Measurements from ENCODE around the gene MAPRE2.

The MAPRE2 gene

GRCh38 chr18:35055105-35055504 is 13.9 kb downstream of the MAPRE2 start:
- Histone ChIP-seq H4K8ac (ENCODE audit: low read depth, low read length) (no peak overlapping the region), H3K9me3 (ENCODE audit: insufficient read depth, low read depth, low read length) (no peaks in the 10 kb centered on the region), H2BK5ac (ENCODE audit: low read depth, low read length, poor library complexity) (no peak overlapping the region), H2AK5ac (ENCODE audit: low read length) (no peak overlapping the region), H2BK120ac (ENCODE audit: insufficient read depth, low read length, poor library complexity) (no peak overlapping the region), H3K79me1 (ENCODE audit: low read length) (no peaks in the 10 kb centered on the region), H4K91ac (ENCODE audit: low read depth, low read length) (no peak overlapping the region), H4K12ac (ENCODE audit: low read depth, low read length) (no peak overlapping the region), H3K4me3 (ENCODE audit: low read depth, low read length) (no peak overlapping the region), H3K4me2 (ENCODE audit: low read length) (no peak overlapping the region), H2AFZ (ENCODE audit: insufficient read depth, low read length, poor library complexity) (no peak overlapping the region), H3K23ac (ENCODE audit: low read length) (no peak overlapping the region), H2BK12ac (ENCODE audit: low read length) (no peak overlapping the region), H3K4ac (ENCODE audit: low read depth, low read length) (no peak overlapping the region), H3K27ac (ENCODE audit: low read depth, low read length) (no peak overlapping the region), H3K27me3 (ENCODE audit: insufficient read depth, low read length) (no peaks in the 10 kb centered on the region), H3K9ac (ENCODE audit: low read length) (no peak overlapping the region), H3K18ac (ENCODE audit: low read length) (no peak overlapping the region), H3K36me3 (ENCODE audit: control insufficient read depth in 1 of 2, insufficient read depth in 2 of 2, low read length in 2 of 2) (no peaks in the 10 kb centered on the region), H3K79me2 (ENCODE audit: control insufficient read depth, insufficient read depth, low read length, poor library complexity) (no peaks in the 10 kb centered on the region), H3K4me1 (ENCODE audit: control insufficient read depth in 1 of 2, insufficient read depth in 2 of 2, low read length in 2 of 2) (peaks cover 3 to 6% of the 10 kb centered on the region in 2 experiments), H3K14ac (ENCODE audit: low read length) (no peak overlapping the region)
- no CpG with 5 or more reads among the region's 7 CpGs for WGBS (ENCODE audit: extremely low coverage, insufficient coverage, insufficient read length)
- no peak for DNase-seq

GRCh38 chr18:35055726-35056125 is 14.5 kb downstream of the MAPRE2 start:
- Histone ChIP-seq H3K9me3 (ENCODE audit: insufficient read depth, low read depth, low read length) (no peaks in the 10 kb centered on the region), H3K23ac (ENCODE audit: low read length) (no peak overlapping the region), H3K14ac (ENCODE audit: low read length) (no peak overlapping the region), H3K4ac (ENCODE audit: low read depth, low read length) (no peak overlapping the region), H2BK12ac (ENCODE audit: low read length) (no peak overlapping the region), H4K91ac (ENCODE audit: low read depth, low read length) (no peak overlapping the region), H3K79me2 (ENCODE audit: control insufficient read depth, insufficient read depth, low read length, poor library complexity) (no peaks in the 10 kb centered on the region), H3K4me3 (ENCODE audit: low read depth, low read length) (no peak overlapping the region), H2AK5ac (ENCODE audit: low read length) (no peak overlapping the region), H3K9ac (ENCODE audit: low read length) (no peak overlapping the region), H2BK5ac (ENCODE audit: low read depth, low read length, poor library complexity) (no peak overlapping the region), H4K12ac (ENCODE audit: low read depth, low read length) (no peak overlapping the region), H3K27ac (ENCODE audit: low read depth, low read length) (no peak overlapping the region), H2AFZ (ENCODE audit: insufficient read depth, low read length, poor library complexity) (no peak overlapping the region), H3K27me3 (ENCODE audit: insufficient read depth, low read length) (no peaks in the 10 kb centered on the region), H4K8ac (ENCODE audit: low read depth, low read length) (no peak overlapping the region), H2BK120ac (ENCODE audit: insufficient read depth, low read length, poor library complexity) (no peak overlapping the region), H3K4me1 (ENCODE audit: control insufficient read depth in 1 of 2, insufficient read depth in 2 of 2, low read length in 2 of 2) (peaks cover 3 to 4% of the 10 kb centered on the region in 2 experiments), H3K18ac (ENCODE audit: low read length) (no peak overlapping the region), H3K36me3 (ENCODE audit: control insufficient read depth in 1 of 2, insufficient read depth in 2 of 2, low read length in 2 of 2) (no peaks in the 10 kb centered on the region), H3K79me1 (ENCODE audit: low read length) (no peaks in the 10 kb centered on the region), H3K4me2 (ENCODE audit: low read length) (no peak overlapping the region)
- no CpG with 5 or more reads among the region's 2 CpGs for WGBS (ENCODE audit: extremely low coverage, insufficient coverage, insufficient read length)
- DNase-seq, result no peak

DNA sequence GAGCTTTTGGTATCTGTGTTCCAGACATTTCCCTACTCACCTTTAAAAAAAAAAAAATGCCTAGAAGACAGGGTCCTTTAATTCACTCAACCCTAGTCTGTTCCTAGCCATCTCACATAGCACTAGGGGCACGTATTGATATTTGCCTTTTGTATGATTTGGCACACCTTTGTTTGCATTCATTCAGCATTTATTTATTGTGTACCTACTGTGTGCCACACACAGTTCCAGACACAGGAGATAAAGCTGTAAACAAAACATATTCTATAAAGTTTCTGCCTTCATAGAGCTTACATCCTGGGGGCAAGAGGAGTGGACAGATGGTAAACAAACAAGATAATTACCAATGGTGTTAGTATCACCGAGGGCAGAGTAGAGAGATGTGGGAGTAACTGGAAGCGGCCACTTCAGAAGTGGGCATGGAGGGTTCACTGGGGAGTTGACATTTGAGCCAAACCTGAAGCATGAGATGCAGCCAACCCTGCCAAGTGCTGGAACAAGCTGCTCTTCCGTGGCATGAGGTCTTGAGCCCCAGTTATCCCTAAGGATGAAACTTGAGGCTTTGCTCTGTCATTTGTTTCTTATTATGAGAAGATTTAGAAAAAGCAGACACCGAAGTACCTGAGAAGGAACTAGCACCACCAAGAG is 18.2 kb downstream of the MAPRE2 start:
- Histone ChIP-seq H3K79me2 (ENCODE audit: control insufficient read depth, insufficient read depth, low read length, poor library complexity) (no peaks in the 10 kb centered on the region), H3K23ac (ENCODE audit: low read length) (no peak overlapping the region), H3K27ac (ENCODE audit: low read depth, low read length) (no peak overlapping the region), H3K27me3 (ENCODE audit: insufficient read depth, low read length) (no peaks in the 10 kb centered on the region), H3K4me1 (ENCODE audit: control insufficient read depth in 1 of 2, insufficient read depth in 2 of 2, low read length in 2 of 2) (no peaks in the 10 kb centered on the region), H4K8ac (ENCODE audit: low read depth, low read length) (no peak overlapping the region), H3K14ac (ENCODE audit: low read length) (no peak overlapping the region), H3K9me3 (ENCODE audit: insufficient read depth, low read depth, low read length) (no peaks in the 10 kb centered on the region), H2BK120ac (ENCODE audit: insufficient read depth, low read length, poor library complexity) (no peak overlapping the region), H4K12ac (ENCODE audit: low read depth, low read length) (no peak overlapping the region), H4K91ac (ENCODE audit: low read depth, low read length) (no peak overlapping the region), H3K79me1 (ENCODE audit: low read length) (no peaks in the 10 kb centered on the region), H3K36me3 (ENCODE audit: control insufficient read depth in 1 of 2, insufficient read depth in 2 of 2, low read length in 2 of 2) (no peaks in the 10 kb centered on the region), H2AFZ (ENCODE audit: insufficient read depth, low read length, poor library complexity) (no peak overlapping the region), H3K4me3 (ENCODE audit: low read depth, low read length) (no peak overlapping the region), H3K9ac (ENCODE audit: low read length) (no peak overlapping the region), H2AK5ac (ENCODE audit: low read length) (no peak overlapping the region), H2BK5ac (ENCODE audit: low read depth, low read length, poor library complexity) (no peak overlapping the region), H3K4ac (ENCODE audit: low read depth, low read length) (no peak overlapping the region), H2BK12ac (ENCODE audit: low read length) (no peak overlapping the region), H3K18ac (ENCODE audit: low read length) (no peak overlapping the region), H3K4me2 (ENCODE audit: low read length) (no peak overlapping the region)
- WGBS (ENCODE audit: extremely low coverage, insufficient coverage, insufficient read length), result no CpG with 5 or more reads among the region's 5 CpGs
- no peak for DNase-seq

- H2BK5ac ChIP-seq (ENCODE audit: low read depth, low read length, poor library complexity), result no peak overlapping the region
- H3K23ac ChIP-seq (ENCODE audit: low read length), result no peak overlapping the region
- no peaks in the 10 kb centered on the region for H3K27me3 ChIP-seq (ENCODE audit: insufficient read depth, low read length)
- H3K79me2 ChIP-seq (ENCODE audit: control insufficient read depth, insufficient read depth, low read length, poor library complexity), result no peaks in the 10 kb centered on the region
- no peak overlapping the region for H4K91ac ChIP-seq (ENCODE audit: low read depth, low read length)
- no peak overlapping the region for H2AK5ac ChIP-seq (ENCODE audit: low read length)
- H3K4me3 ChIP-seq (ENCODE audit: low read depth, low read length), result no peak overlapping the region
- H3K79me1 ChIP-seq (ENCODE audit: low read length), result no peaks in the 10 kb centered on the region
- H3K4me1 ChIP-seq (ENCODE audit: control insufficient read depth in 1 of 2, insufficient read depth in 2 of 2, low read length in 2 of 2), result no peaks in the 10 kb centered on the region
- H2AFZ ChIP-seq (ENCODE audit: insufficient read depth, low read length, poor library complexity), result no peak overlapping the region
- H3K4ac ChIP-seq (ENCODE audit: low read depth, low read length), result no peak overlapping the region
- no peaks in the 10 kb centered on the region for H3K36me3 ChIP-seq (ENCODE audit: control insufficient read depth in 1 of 2, insufficient read depth in 2 of 2, low read length in 2 of 2)
- H3K4me2 ChIP-seq (ENCODE audit: low read length), result no peak overlapping the region
- WGBS (ENCODE audit: extremely low coverage, insufficient coverage, insufficient read length), result no CpG with 5 or more reads among the region's 9 CpGs
- DNase-seq, result no peak
- no peak overlapping the region for H4K8ac ChIP-seq (ENCODE audit: low read depth, low read length)
- no peak overlapping the region for H3K9ac ChIP-seq (ENCODE audit: low read length)
- no peak overlapping the region for H3K18ac ChIP-seq (ENCODE audit: low read length)
- no peak overlapping the region for H3K14ac ChIP-seq (ENCODE audit: low read length)
- H3K9me3 ChIP-seq (ENCODE audit: insufficient read depth, low read depth, low read length), result no peaks in the 10 kb centered on the region
- no peak overlapping the region for H4K12ac ChIP-seq (ENCODE audit: low read depth, low read length)
- no peak overlapping the region for H2BK120ac ChIP-seq (ENCODE audit: insufficient read depth, low read length, poor library complexity)
- H3K27ac ChIP-seq (ENCODE audit: low read depth, low read length), result no peak overlapping the region
- H2BK12ac ChIP-seq (ENCODE audit: low read length), result no peak overlapping the region
Measured at GRCh38 chr18:35060122-35060815, 19.1 kb downstream of the MAPRE2 start.
